GM18858 (cell line): ENCODE data around the gene KIF6.

Experiments
- ATAC-seq: cut with Tn5 transposase; IDR thresholded peaks from one replicate; pipeline ENCODE4 v1.9.1; 2021; ENCODE audit not compliant: unreplicated experiment

Gene KIF6

GRCh38 chr6:39453956-39454524, 271.2 kb downstream of the KIF6 start:
- no peak for ATAC-seq

- no peak for ATAC-seq
Observed at GRCh38 chr6:39453241-39453640, 272.0 kb downstream of the KIF6 start.

- no peak for ATAC-seq
Observed at GRCh38 chr6:39452306-39453145, 272.7 kb downstream of the KIF6 start.

- no peak for ATAC-seq
Observed at GRCh38 chr6:39451831-39452230, 273.4 kb downstream of the KIF6 start.

- ATAC-seq: no peak
Observed at GRCh38 chr6:39449022-39449421, 276.2 kb downstream of the KIF6 start.

- ATAC-seq: no peak
Observed at GRCh38 chr6:39446909-39447308, 278.3 kb downstream of the KIF6 start.

GRCh38 chr6:39445667-39446066, 279.5 kb downstream of the KIF6 start:
- no peak for ATAC-seq

GRCh38 chr6:39444479-39445019, 280.7 kb downstream of the KIF6 start:
- ATAC-seq: no peak

GRCh38 chr6:39441986-39442385, 283.2 kb downstream of the KIF6 start:
- ATAC-seq: no peak

- no peak for ATAC-seq
Observed at GRCh38 chr6:39441301-39441700, 283.9 kb downstream of the KIF6 start.

- ATAC-seq: no peak
Observed at GRCh38 chr6:39440039-39440426, 285.2 kb downstream of the KIF6 start.

GRCh38 chr6:39439342-39440038, 285.7 kb downstream of the KIF6 start:
- ATAC-seq: no peak

- no peak for ATAC-seq
Observed at GRCh38 chr6:39433630-39434029, 291.6 kb downstream of the KIF6 start.

GRCh38 chr6:39432330-39433025, 292.7 kb downstream of the KIF6 start:
- no peak for ATAC-seq

- ATAC-seq: no peak
Observed at GRCh38 chr6:39430871-39431523, 294.2 kb downstream of the KIF6 start.

- no peak for ATAC-seq
Observed at GRCh38 chr6:39430446-39430845, 294.8 kb downstream of the KIF6 start.

- no peak for ATAC-seq
Observed at GRCh38 chr6:39428816-39429215, 296.4 kb downstream of the KIF6 start.

- ATAC-seq: no peak
Observed at GRCh38 chr6:39428152-39428551, 297.1 kb downstream of the KIF6 start.

GRCh38 chr6:39426073-39426456, 299.1 kb downstream of the KIF6 start:
- no peak for ATAC-seq

- ATAC-seq: no peak
Observed at GRCh38 chr6:39425346-39426072, 299.7 kb downstream of the KIF6 start.
